Endothelial cell of umbilical vein (primary cell): ENCODE data around the gene CCNY.

Experiments
- CTCF ChIP-seq, 2 donors: IDR thresholded peaks; 1 replicate in 1 of 2; 2 replicates in 1 of 2; pipeline ENCODE4 v1.5.1; 2011; ENCODE audit warnings: low read length in 2 of 2, mild to moderate bottlenecking in 2 of 2, moderate library complexity in 2 of 2, control low read depth in 1 of 2, inconsistent platforms in 1 of 2, low read depth in 1 of 2; ENCODE audit not compliant: insufficient read depth in 1 of 2; ENCODE audit errors: extremely low read depth in 1 of 2
- EZH2 ChIP-seq: IDR thresholded peaks from 2 replicates; pipeline ENCODE4 v1.6.1; 2012; ENCODE audit warnings: borderline replicate concordance, low read depth, mild to moderate bottlenecking, moderate library complexity, low read length, inconsistent platforms; ENCODE audit not compliant: severe bottlenecking
- FOS ChIP-seq: IDR thresholded peaks from 2 replicates; pipeline ENCODE4 v1.6.1; 2011; ENCODE audit warnings: mild to moderate bottlenecking, low read length, moderate library complexity, borderline replicate concordance; ENCODE audit not compliant: insufficient read depth
- GATA2 ChIP-seq: IDR thresholded peaks from 2 replicates; pipeline ENCODE4 v1.7.0; 2011; ENCODE audit warnings: low read depth, mild to moderate bottlenecking, moderate library complexity, mixed read lengths, low read length; ENCODE audit not compliant: insufficient read length, insufficient read depth
- JUN ChIP-seq: IDR thresholded peaks from 2 replicates; pipeline ENCODE4 v1.6.1; 2011; ENCODE audit warnings: borderline replicate concordance, low read depth; ENCODE audit not compliant: insufficient read length, insufficient read depth
- MAX ChIP-seq: IDR thresholded peaks from 2 replicates; pipeline ENCODE4 v1.6.1; 2011; ENCODE audit not compliant: insufficient read depth, insufficient read length
- MYC ChIP-seq: IDR thresholded peaks from one replicate; pipeline ENCODE4 v1.6.1; 2011; ENCODE audit warnings: mild to moderate bottlenecking, low read depth, low read length
- POLR2A ChIP-seq: IDR thresholded peaks from 2 replicates; pipeline ENCODE4 v1.6.1; 2012; ENCODE audit warnings: low read depth, mild to moderate bottlenecking, control low read depth, low read length
- POLR2AphosphoS5 ChIP-seq: IDR thresholded peaks from 2 replicates; pipeline ENCODE4 v1.6.1; 2012; ENCODE audit warnings: low read depth, mild to moderate bottlenecking, control low read depth, low read length, moderate library complexity; ENCODE audit not compliant: insufficient read depth

- TF ChIP-seq POLR2A (no peak), FOS (no peak), CTCF (IDR thresholded peaks at IDR 0.05; ENCODE audit: extremely low read depth in 1 of 2, insufficient read depth in 1 of 2, low read depth in 1 of 2, low read length in 2 of 2) (no peak), POLR2AphosphoS5 (no peak), EZH2 (no peak), MYC (no peak), MAX (no peak), JUN (no peak), GATA2 (no peak)
Measured at GRCh38 chr10:35572583-35572982, 236.3 kb downstream of the CCNY start.
